ENCODE results near the gene NOTCH4. TPM values are rescaled to one million over a fixed set of nuclear protein-coding genes. Genes with fewer than 3 reads are reported as not detected.
"Not testable (repeated sequence)": the region's sequence is repeated elsewhere in the genome, so short reads cannot be mapped to it uniquely, and the experiment has no call there.

NOTCH4 gene
- total RNA-seq, 5 donors from 2014 or later (not counting 1 experiment from before 2014, with no cell fraction given) = 0.70 to 1.7 (median 1.1) TPM

GRCh38 chr6:32190054-32190851 is 33.6 kb downstream of the NOTCH4 start, which contains the start of gene PBX2:
TSS of gene PBX2 (minus strand) at chr6:32190202. CDS start at chr6:32189915, 287 bp downstream.
- POLR2A ChIA-PET = interaction anchor here (0.5 to 0.9 kb wide), 3 partner anchors 59 to 1119 kb away, joined by 3 to 5 read pairs (median 3); no protein-coding TSS in a partner anchor

GRCh38 chr6:32189742-32190053 is 34.2 kb downstream of the NOTCH4 start:
- peak overlapping the region; percentile 93 for H3K27ac ChIP-seq (ENCODE audit: low read length)
- ATAC-seq (replicated peaks in 1 of 4) (no peak), DNase-seq (no peak)
- ChIA-PET CTCF (no interaction called here), POLR2A (interaction anchor here (0.5 to 0.9 kb wide), 2 partner anchors 59 to 1119 kb away, joined by 3 read pairs; no protein-coding TSS in a partner anchor)
- peak overlapping the region; percentile 93 to 95 for H3K4me3 ChIP-seq (ENCODE audit: control insufficient read depth in 1 of 2, extremely low read depth in 1 of 2, low read length in 1 of 2)
- Mint-ChIP-seq H3K9me3 (no peaks in the 10 kb centered on the region), H3K4me3 (peak overlapping the region; percentile 91 to 97 (median 95)), H3K36me3 (peaks cover 46% of the 10 kb centered on the region), H3K27ac (peak overlapping the region; percentile 95 to 98), H3K4me1 (peaks cover 53 to 66% (median 64%) of the 10 kb centered on the region in 3 donors), H3K27me3 (no peaks in the 10 kb centered on the region)
- WGBS (ENCODE audit: insufficient coverage) = 0% methylated on average over 1 of the region's 23 CpGs
- H3K27me3 ChIP-seq (replicated peaks in 1 of 2; ENCODE audit: control insufficient read depth in 2 of 2, extremely low read depth in 1 of 2, insufficient read depth in 2 of 2, low read length in 1 of 2) = no peaks in the 10 kb centered on the region
- H3K4me1 ChIP-seq (ENCODE audit: control insufficient read depth in 1 of 2, extremely low read depth in 1 of 2, insufficient read depth in 2 of 2, low read length in 2 of 2) = peaks cover 28 to 73% of the 10 kb centered on the region in 2 experiments
- H3K36me3 ChIP-seq (ENCODE audit: control insufficient read depth in 2 of 2, extremely low read depth in 1 of 2, insufficient read depth in 1 of 2, low read length in 1 of 2) = peaks cover 0 to 36% of the 10 kb centered on the region in 2 donors
- H3K9me3 ChIP-seq = no peaks in the 10 kb centered on the region

More at GRCh38 chr6:32190054-32190851, 33.6 kb downstream of the NOTCH4 start, which contains the start of gene PBX2:
- H3K27me3 ChIP-seq (replicated peaks in 1 of 2; ENCODE audit: control insufficient read depth in 2 of 2, extremely low read depth in 1 of 2, insufficient read depth in 2 of 2, low read length in 1 of 2) = no peaks in the 10 kb centered on the region
- Mint-ChIP-seq H3K27ac (peak within 1 kb of the TSS; percentile 99), H3K9me3 (no peaks in the 10 kb centered on the region), H3K4me1 (peaks cover 58 to 70% (median 70%) of the 10 kb centered on the region in 3 donors), H3K4me3 (peak within 1 kb of the TSS; percentile 96 to 97 (median 97)), H3K27me3 (no peaks in the 10 kb centered on the region), H3K36me3 (peaks cover 46% of the 10 kb centered on the region)
- DNase-seq = peak; percentile 61 to 86 (median 73)
- peak within 1 kb of the TSS; percentile 95 to 97 for H3K4me3 ChIP-seq (ENCODE audit: control insufficient read depth in 1 of 2, extremely low read depth in 1 of 2, low read length in 1 of 2)
- no peaks in the 10 kb centered on the region for H3K9me3 ChIP-seq
- peaks cover 0 to 36% of the 10 kb centered on the region in 2 donors for H3K36me3 ChIP-seq (ENCODE audit: control insufficient read depth in 2 of 2, extremely low read depth in 1 of 2, insufficient read depth in 1 of 2, low read length in 1 of 2)
- H3K4me1 ChIP-seq (ENCODE audit: control insufficient read depth in 1 of 2, extremely low read depth in 1 of 2, insufficient read depth in 2 of 2, low read length in 2 of 2) = peaks cover 33 to 76% of the 10 kb centered on the region in 2 experiments
- ATAC-seq (replicated peaks in 1 of 4) = peak; percentile 59 to 69 (median 64)
- peak within 1 kb of the TSS; percentile 93 for H3K27ac ChIP-seq (ENCODE audit: low read length)
- CTCF ChIA-PET = no interaction called here
- WGBS (ENCODE audit: insufficient coverage) = 0% methylated on average over 5 of the region's 23 CpGs

DNA sequence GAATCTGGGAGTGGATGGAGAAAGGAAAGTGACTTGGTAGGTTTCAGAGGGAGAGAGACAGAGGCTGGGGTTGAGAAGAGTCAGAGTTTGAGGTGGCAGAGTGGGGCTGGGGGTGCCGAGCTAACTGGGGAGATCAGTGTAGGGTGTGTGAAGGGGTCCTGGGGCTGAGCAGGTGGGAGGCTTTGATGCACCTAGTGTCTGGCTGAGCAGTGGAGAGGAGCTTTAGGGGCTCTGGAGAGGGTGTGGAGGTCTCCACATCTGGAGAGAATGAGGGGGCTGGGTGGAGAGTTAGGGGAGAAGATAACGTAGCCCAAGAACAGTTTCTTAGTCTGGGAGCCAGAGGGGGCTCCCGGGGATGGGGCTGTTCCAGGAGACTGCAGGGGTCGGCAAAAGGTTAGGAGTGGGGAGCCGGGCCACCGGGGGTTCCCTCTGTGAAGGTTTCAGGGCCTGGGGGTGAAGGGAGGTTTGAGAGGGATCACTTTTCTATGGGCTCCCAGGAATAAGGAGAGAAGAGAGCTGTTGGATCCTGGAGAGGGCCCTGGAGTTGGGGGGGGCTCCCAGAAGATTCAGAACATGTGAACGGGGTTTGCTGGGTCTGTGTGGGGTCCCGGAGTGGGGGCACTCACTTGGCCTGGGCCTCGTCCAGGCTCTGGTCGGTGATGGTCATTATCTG is 34.7 kb downstream of the NOTCH4 start:
- H3K27me3 ChIP-seq (replicated peaks in 1 of 2; ENCODE audit: control insufficient read depth in 2 of 2, extremely low read depth in 1 of 2, insufficient read depth in 2 of 2, low read length in 1 of 2) = no peaks in the 10 kb centered on the region
- DNase-seq = no peak
- POLR2A ChIA-PET = no interaction called here

GRCh38 chr6:32188381-32189068 is 35.3 kb downstream of the NOTCH4 start:
- DNase-seq = no peak
- H3K4me3 Mint-ChIP-seq = peak overlapping the region; percentile 91 to 97 (median 95)
- no peaks in the 10 kb centered on the region for H3K9me3 Mint-ChIP-seq
- peaks cover 4 to 45% of the 10 kb centered on the region in 2 donors for H3K36me3 ChIP-seq (ENCODE audit: control insufficient read depth in 2 of 2, extremely low read depth in 1 of 2, insufficient read depth in 1 of 2, low read length in 1 of 2)
- peak overlapping the region; percentile 93 for H3K27ac ChIP-seq (ENCODE audit: low read length)
- H3K4me3 ChIP-seq (ENCODE audit: control insufficient read depth in 1 of 2, extremely low read depth in 1 of 2, low read length in 1 of 2) = peak overlapping the region; percentile 93 to 95
- ATAC-seq (replicated peaks in 1 of 4) = no peak
- H3K27ac Mint-ChIP-seq = peak overlapping the region; percentile 95 to 98
- ChIA-PET POLR2A (no interaction called here), CTCF (no interaction called here)
- H3K9me3 ChIP-seq = no peaks in the 10 kb centered on the region
- H3K4me1 Mint-ChIP-seq = peaks cover 48 to 61% (median 52%) of the 10 kb centered on the region in 3 donors
- H3K36me3 Mint-ChIP-seq = peaks cover 46% of the 10 kb centered on the region
- H3K27me3 ChIP-seq (replicated peaks in 1 of 2; ENCODE audit: control insufficient read depth in 2 of 2, extremely low read depth in 1 of 2, insufficient read depth in 2 of 2, low read length in 1 of 2) = no peaks in the 10 kb centered on the region
- WGBS (ENCODE audit: insufficient coverage) = 57% methylated on average over 10 of the region's 13 CpGs
- no peaks in the 10 kb centered on the region for H3K27me3 Mint-ChIP-seq
- peaks cover 17 to 69% of the 10 kb centered on the region in 2 experiments for H3K4me1 ChIP-seq (ENCODE audit: control insufficient read depth in 1 of 2, extremely low read depth in 1 of 2, insufficient read depth in 2 of 2, low read length in 2 of 2)

More for the DNA sequence above, 34.7 kb downstream of the NOTCH4 start:
- Mint-ChIP-seq H3K9me3 (no peaks in the 10 kb centered on the region), H3K36me3 (peaks cover 46% of the 10 kb centered on the region), H3K4me3 (peak overlapping the region; percentile 91 to 97 (median 95)), H3K27me3 (no peaks in the 10 kb centered on the region), H3K4me1 (peaks cover 52 to 63% (median 59%) of the 10 kb centered on the region in 3 donors), H3K27ac (peak overlapping the region; percentile 95 to 98)
- CTCF ChIA-PET = no interaction called here
- H3K4me3 ChIP-seq (ENCODE audit: control insufficient read depth in 1 of 2, extremely low read depth in 1 of 2, low read length in 1 of 2) = peak overlapping the region; percentile 93 to 95
- peaks cover 1 to 40% of the 10 kb centered on the region in 2 donors for H3K36me3 ChIP-seq (ENCODE audit: control insufficient read depth in 2 of 2, extremely low read depth in 1 of 2, insufficient read depth in 1 of 2, low read length in 1 of 2)
- no peaks in the 10 kb centered on the region for H3K9me3 ChIP-seq
- no peak for ATAC-seq (replicated peaks in 1 of 4)
- WGBS (ENCODE audit: insufficient coverage) = 2% methylated on average over 10 of the region's 10 CpGs
- H3K27ac ChIP-seq (ENCODE audit: low read length) = peak overlapping the region; percentile 93
- peaks cover 23 to 70% of the 10 kb centered on the region in 2 experiments for H3K4me1 ChIP-seq (ENCODE audit: control insufficient read depth in 1 of 2, extremely low read depth in 1 of 2, insufficient read depth in 2 of 2, low read length in 2 of 2)

DNA sequence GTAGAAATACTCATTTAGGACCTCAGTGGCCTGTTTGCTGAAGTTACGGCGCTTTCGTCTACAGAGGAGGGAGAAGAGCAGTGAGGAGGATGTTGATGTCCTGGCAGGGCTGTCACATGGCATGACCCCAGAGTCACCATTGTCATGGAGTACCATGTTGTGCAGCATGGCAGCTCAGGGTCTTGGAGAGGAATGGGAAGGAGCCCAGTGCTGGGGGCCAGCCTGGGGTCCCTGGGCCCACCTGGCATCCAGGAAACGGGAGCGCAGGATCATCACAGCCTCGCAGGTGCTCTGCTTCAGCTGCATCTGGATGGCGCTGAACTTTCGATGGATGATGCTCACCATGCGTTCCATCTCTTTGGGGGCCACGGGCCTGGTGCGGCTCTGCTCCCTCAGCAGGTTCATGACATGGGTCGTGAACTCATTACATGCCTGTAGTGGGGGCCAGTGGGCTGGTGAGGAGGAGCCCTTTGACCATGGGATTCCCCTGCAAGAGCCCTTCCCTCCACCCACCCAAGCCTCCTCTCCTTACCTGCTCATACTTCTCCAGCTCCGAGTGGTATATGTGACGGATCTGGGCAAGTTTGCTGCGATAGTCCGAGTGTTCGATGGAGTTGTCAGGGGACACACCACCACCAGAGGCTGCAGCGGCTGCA is 36.0 kb downstream of the NOTCH4 start:
- DNase-seq; H3K9me3 ChIP-seq; CTCF ChIA-PET; H3K27me3 Mint-ChIP-seq; ATAC-seq (replicated peaks in 1 of 4); H3K27me3 ChIP-seq (replicated peaks in 1 of 2; ENCODE audit: control insufficient read depth in 2 of 2, extremely low read depth in 1 of 2, insufficient read depth in 2 of 2, low read length in 1 of 2); H3K9me3 Mint-ChIP-seq: not testable (repeated sequence)
- Mint-ChIP-seq H3K27ac (peak overlapping the region; percentile 95 to 98), H3K36me3 (peaks cover 46% of the 10 kb centered on the region), H3K4me3 (peak overlapping the region; percentile 55 to 97 (median 91)), H3K4me1 (peaks cover 48 to 59% (median 48%) of the 10 kb centered on the region in 3 donors)
- Histone ChIP-seq H3K4me3 (ENCODE audit: control insufficient read depth in 1 of 2, extremely low read depth in 1 of 2, low read length in 1 of 2) (peak overlapping the region in 1 of 2 donors; percentile 95), H3K27ac (ENCODE audit: low read length) (peak overlapping the region; percentile 93), H3K4me1 (ENCODE audit: control insufficient read depth in 1 of 2, extremely low read depth in 1 of 2, insufficient read depth in 2 of 2, low read length in 2 of 2) (peaks cover 14 to 69% of the 10 kb centered on the region in 2 experiments), H3K36me3 (ENCODE audit: control insufficient read depth in 2 of 2, extremely low read depth in 1 of 2, insufficient read depth in 1 of 2, low read length in 1 of 2) (peaks cover 4 to 52% of the 10 kb centered on the region in 2 donors)
- POLR2A ChIA-PET = interaction anchor here in 1 of 2 donors (0.6 kb wide), 1 partner anchor 1319 kb away, joined by 5 read pairs; no protein-coding TSS in a partner anchor
- 90% methylated on average over 8 of the region's 18 CpGs for WGBS (ENCODE audit: insufficient coverage)
